ENCODE data around the gene AUTS2. TPM values are rescaled to one million over a fixed set of nuclear protein-coding genes. Genes with fewer than 3 reads are reported as not detected.

The AUTS2 gene
- total RNA-seq, 2 experiments from 2014 or later = 15.2 to 16.3 TPM

- ATAC-seq (no peak), DNase-seq (no peak)
- ChIA-PET POLR2A (no interaction called here), CTCF (no interaction called here)
- Mint-ChIP-seq H3K4me3 (no peak overlapping the region), H3K4me1 (ENCODE audit: low read depth) (no peaks in the 10 kb centered on the region), H3K36me3 (ENCODE audit: low read depth) (no peaks in the 10 kb centered on the region), H3K27me3 (ENCODE audit: low read depth) (no peaks in the 10 kb centered on the region), H3K27ac (no peak overlapping the region), H3K9me3 (ENCODE audit: insufficient read depth) (no peaks in the 10 kb centered on the region)
Measured at GRCh38 chr7:70758646-70759045, 1160.4 kb downstream of the AUTS2 start.

GRCh38 chr7:70759674-70760073, 1161.4 kb downstream of the AUTS2 start:
- H3K27ac Mint-ChIP-seq = no peak overlapping the region
- CTCF ChIA-PET = no interaction called here

DNA sequence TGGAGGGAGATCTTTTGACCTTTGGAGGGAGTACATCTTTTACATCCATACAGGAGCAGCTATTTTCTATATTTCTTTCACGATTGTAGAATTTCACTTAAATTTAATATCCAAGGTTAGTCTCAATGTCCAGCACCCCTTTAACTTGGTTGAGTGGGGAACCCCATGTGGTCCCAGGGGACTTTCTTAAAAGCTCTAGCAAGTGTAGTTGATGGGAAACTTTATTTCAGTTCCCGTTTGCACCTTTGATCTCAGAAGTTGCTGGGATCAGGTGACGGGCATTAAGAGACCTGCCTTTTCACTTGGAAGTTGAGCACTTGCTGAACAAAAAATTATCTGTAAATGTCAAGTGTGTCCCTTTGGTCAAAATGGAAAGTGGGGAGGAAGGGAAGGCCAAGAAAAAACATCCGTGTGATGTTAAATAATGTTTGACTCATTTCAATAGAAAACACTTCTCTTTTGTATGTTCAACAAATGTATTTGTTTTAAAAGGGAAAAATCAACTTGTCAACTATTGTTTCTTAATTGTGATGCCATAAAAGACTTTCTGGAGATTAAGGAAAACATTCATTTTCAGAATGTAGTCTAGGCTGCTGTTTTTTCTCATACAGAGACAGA, 1163.5 kb downstream of the AUTS2 start:
- ChIA-PET POLR2A (interaction anchor here (0.7 kb wide), 1 partner anchor 224 kb away, joined by 3 read pairs; no protein-coding TSS in a partner anchor), CTCF (no interaction called here)
- DNase-seq = no peak
- Mint-ChIP-seq H3K9me3 (ENCODE audit: insufficient read depth) (no peaks in the 10 kb centered on the region), H3K27me3 (ENCODE audit: low read depth) (no peaks in the 10 kb centered on the region), H3K36me3 (ENCODE audit: low read depth) (no peaks in the 10 kb centered on the region), H3K4me1 (ENCODE audit: low read depth) (peaks cover 4% of the 10 kb centered on the region), H3K27ac (no peak overlapping the region), H3K4me3 (no peak overlapping the region)
- ATAC-seq = no peak

More at GRCh38 chr7:70759674-70760073, 1161.4 kb downstream of the AUTS2 start:
- POLR2A ChIA-PET = no interaction called here
- Mint-ChIP-seq H3K4me1 (ENCODE audit: low read depth) (peaks cover 4% of the 10 kb centered on the region), H3K27me3 (ENCODE audit: low read depth) (no peaks in the 10 kb centered on the region), H3K9me3 (ENCODE audit: insufficient read depth) (no peaks in the 10 kb centered on the region), H3K4me3 (no peak overlapping the region), H3K36me3 (ENCODE audit: low read depth) (no peaks in the 10 kb centered on the region)
- DNase-seq (no peak), ATAC-seq (no peak)

DNA sequence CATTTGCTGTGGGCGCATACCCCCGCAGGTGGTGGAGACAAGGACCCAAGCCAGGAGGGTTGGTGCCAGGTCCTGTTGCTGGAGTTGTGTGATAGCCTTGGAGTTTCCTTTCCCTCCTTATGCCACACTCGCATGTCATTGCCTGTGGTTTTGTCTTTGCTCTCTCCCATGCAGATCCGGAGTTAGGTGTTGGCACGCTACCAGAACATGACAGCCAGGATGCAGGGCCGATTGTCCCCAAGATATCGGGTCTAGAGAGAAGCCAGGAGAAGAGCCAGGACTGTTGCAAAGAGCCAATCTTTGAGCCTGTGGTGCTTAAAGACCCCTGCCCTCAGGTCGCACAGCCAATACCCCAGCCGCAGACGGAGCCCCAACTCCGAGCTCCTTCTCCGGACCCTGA, 1164.4 kb downstream of the AUTS2 start:
- H3K27ac Mint-ChIP-seq = no peak overlapping the region
- ChIA-PET POLR2A (no interaction called here), CTCF (no interaction called here)
- H3K9me3 Mint-ChIP-seq (ENCODE audit: insufficient read depth) = no peaks in the 10 kb centered on the region
- DNase-seq (no peak), ATAC-seq (no peak)
- H3K36me3 Mint-ChIP-seq (ENCODE audit: low read depth) = peaks cover 2% of the 10 kb centered on the region
- no peak overlapping the region for H3K4me3 Mint-ChIP-seq
- no peaks in the 10 kb centered on the region for H3K27me3 Mint-ChIP-seq (ENCODE audit: low read depth)
- peaks cover 4% of the 10 kb centered on the region for H3K4me1 Mint-ChIP-seq (ENCODE audit: low read depth)

DNA sequence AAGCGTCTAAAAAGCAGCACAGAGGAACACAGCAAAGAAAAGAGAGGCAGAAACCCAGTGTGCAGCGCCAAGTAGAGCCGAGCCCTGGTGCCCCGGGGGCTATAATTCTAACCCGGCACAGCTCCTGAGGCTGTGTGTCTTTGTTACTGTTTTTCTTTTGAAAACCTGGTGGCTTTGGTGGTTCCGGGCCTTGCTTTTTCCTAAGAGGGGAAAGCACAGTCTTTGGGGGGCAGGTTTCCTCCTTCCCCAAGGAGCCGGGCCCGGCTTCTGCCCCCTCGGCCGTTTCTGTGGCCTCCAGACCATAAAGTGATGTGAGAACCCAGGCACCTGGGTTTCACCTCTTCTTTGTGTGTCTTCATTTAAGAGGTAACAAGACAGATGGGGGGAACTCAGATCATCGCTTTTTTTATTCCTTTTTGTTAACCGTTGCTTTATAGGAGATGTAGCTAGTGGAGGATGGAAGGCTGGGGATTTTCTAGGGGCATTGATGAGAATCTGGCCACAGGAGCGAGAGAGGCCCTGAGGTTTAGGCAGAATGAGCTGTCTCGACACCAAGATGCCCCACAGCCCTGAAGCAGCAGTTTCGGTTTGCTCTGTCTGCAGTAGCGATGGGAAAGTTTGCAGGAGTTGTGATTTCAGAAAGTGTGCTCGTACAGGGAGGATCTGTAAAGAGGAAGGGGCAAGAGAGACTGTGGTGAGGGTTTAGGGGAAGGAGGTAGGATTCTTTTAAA, 1165.9 kb downstream of the AUTS2 start:
- no peaks in the 10 kb centered on the region for H3K9me3 Mint-ChIP-seq (ENCODE audit: insufficient read depth)
- H3K4me3 Mint-ChIP-seq = no peak overlapping the region
- no peak for DNase-seq
- peaks cover 4% of the 10 kb centered on the region for H3K4me1 Mint-ChIP-seq (ENCODE audit: low read depth)
- peaks cover 5% of the 10 kb centered on the region for H3K36me3 Mint-ChIP-seq (ENCODE audit: low read depth)
- CTCF ChIA-PET = interaction anchor here (0.7 kb wide), 1 partner anchor 11 kb away, joined by 3 read pairs; no protein-coding TSS in a partner anchor
- no peak for ATAC-seq
- no peak overlapping the region for H3K27ac Mint-ChIP-seq
- H3K27me3 Mint-ChIP-seq (ENCODE audit: low read depth) = no peaks in the 10 kb centered on the region
- POLR2A ChIA-PET = interaction anchor here (0.7 kb wide), 1 partner anchor 308 kb away, joined by 4 read pairs; no protein-coding TSS in a partner anchor

- Mint-ChIP-seq H3K27me3 (ENCODE audit: low read depth) (no peaks in the 10 kb centered on the region), H3K4me3 (no peak overlapping the region), H3K9me3 (ENCODE audit: insufficient read depth) (no peaks in the 10 kb centered on the region), H3K27ac (no peak overlapping the region), H3K4me1 (ENCODE audit: low read depth) (peaks cover 4% of the 10 kb centered on the region), H3K36me3 (ENCODE audit: low read depth) (peaks cover 5% of the 10 kb centered on the region)
- ATAC-seq = no peak
- ChIA-PET POLR2A (interaction anchor here (0.7 kb wide), 1 partner anchor 308 kb away, joined by 4 read pairs; no protein-coding TSS in a partner anchor), CTCF (no interaction called here)
- no peak for DNase-seq
Measured at GRCh38 chr7:70764701-70765208, 1166.5 kb downstream of the AUTS2 start.

DNA sequence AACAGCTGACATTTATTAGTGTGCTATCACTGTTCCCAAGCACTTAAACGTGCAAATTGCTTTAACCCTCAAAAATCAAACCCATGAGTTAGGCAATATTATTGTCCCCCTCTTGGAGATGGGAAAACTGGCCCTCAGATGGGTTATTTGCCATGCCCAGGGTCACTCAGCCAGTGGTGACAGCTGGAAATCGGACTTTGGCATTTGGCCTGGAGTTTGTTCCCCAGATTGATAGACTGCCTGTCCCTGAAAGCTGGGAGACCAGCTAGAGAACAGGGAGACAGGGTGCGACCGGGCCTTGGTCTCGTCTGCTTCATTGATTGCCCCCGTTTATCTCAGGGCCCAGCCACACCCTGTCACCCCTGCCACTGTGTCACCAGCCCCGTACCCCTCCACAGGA, 1167.4 kb downstream of the AUTS2 start:
- no peak for ATAC-seq
- CTCF ChIA-PET = no interaction called here
- Mint-ChIP-seq H3K36me3 (ENCODE audit: low read depth) (peaks cover 5% of the 10 kb centered on the region), H3K4me1 (ENCODE audit: low read depth) (peaks cover 4% of the 10 kb centered on the region), H3K27me3 (ENCODE audit: low read depth) (no peaks in the 10 kb centered on the region), H3K4me3 (no peak overlapping the region), H3K27ac (no peak overlapping the region), H3K9me3 (ENCODE audit: insufficient read depth) (no peaks in the 10 kb centered on the region)
- no peak for DNase-seq
- POLR2A ChIA-PET = no interaction called here

DNA sequence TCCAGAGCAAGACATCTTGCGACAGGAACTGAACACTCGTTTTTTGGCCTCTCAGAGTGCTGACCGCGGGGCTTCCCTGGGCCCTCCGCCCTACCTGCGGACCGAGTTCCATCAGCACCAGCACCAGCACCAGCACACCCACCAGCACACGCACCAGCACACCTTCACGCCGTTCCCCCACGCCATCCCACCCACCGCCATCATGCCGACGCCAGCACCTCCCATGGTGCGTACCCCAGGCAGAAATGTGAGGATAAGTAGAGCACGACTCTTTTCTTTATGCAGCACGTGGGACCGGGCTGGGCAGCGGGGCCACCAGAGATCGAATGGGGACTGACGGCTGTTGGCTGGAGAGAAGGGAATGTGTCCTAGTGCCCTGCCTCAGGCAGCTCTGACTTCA, 1167.8 kb downstream of the AUTS2 start:
- Mint-ChIP-seq H3K9me3 (ENCODE audit: insufficient read depth) (no peaks in the 10 kb centered on the region), H3K4me1 (ENCODE audit: low read depth) (peaks cover 4% of the 10 kb centered on the region), H3K27ac (no peak overlapping the region), H3K36me3 (ENCODE audit: low read depth) (peaks cover 5% of the 10 kb centered on the region), H3K4me3 (no peak overlapping the region), H3K27me3 (ENCODE audit: low read depth) (no peaks in the 10 kb centered on the region)
- no peak for DNase-seq
- CTCF ChIA-PET = no interaction called here
- no peak for ATAC-seq
- POLR2A ChIA-PET = no interaction called here

DNA sequence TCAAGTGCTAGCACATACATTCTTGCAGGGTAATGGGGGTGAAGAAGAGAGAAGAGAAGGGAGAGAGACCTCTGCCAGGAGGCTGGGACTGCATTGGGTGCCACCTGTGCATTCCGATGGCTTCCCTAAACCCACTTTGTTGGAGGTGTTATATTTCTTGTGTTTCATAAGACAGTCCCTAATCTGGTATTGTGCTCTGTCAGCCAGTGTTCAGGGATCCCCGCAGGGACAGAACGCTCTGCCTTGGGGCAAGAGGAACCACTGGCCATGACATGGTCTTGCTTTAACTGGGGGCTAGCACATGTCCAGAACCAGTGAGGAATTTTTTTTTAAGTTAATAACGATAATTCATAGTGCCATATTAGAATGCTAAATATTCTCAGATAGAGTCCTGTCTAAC, 1168.4 kb downstream of the AUTS2 start:
- Mint-ChIP-seq H3K27me3 (ENCODE audit: low read depth) (no peaks in the 10 kb centered on the region), H3K4me1 (ENCODE audit: low read depth) (peaks cover 4% of the 10 kb centered on the region), H3K36me3 (ENCODE audit: low read depth) (peaks cover 5% of the 10 kb centered on the region), H3K4me3 (no peak overlapping the region), H3K9me3 (ENCODE audit: insufficient read depth) (no peaks in the 10 kb centered on the region), H3K27ac (no peak overlapping the region)
- no peak for DNase-seq
- POLR2A ChIA-PET = no interaction called here
- CTCF ChIA-PET = no interaction called here
- no peak for ATAC-seq

- DNase-seq (no peak), ATAC-seq (no peak)
- no peaks in the 10 kb centered on the region for H3K9me3 Mint-ChIP-seq (ENCODE audit: insufficient read depth)
- no peak overlapping the region for H3K27ac Mint-ChIP-seq
- H3K36me3 Mint-ChIP-seq (ENCODE audit: low read depth) = peaks cover 5% of the 10 kb centered on the region
- POLR2A ChIA-PET = no interaction called here
- H3K4me1 Mint-ChIP-seq (ENCODE audit: low read depth) = no peaks in the 10 kb centered on the region
- H3K27me3 Mint-ChIP-seq (ENCODE audit: low read depth) = no peaks in the 10 kb centered on the region
- no peak overlapping the region for H3K4me3 Mint-ChIP-seq
- CTCF ChIA-PET = no interaction called here
Measured at GRCh38 chr7:70770154-70770553, 1171.9 kb downstream of the AUTS2 start.

GRCh38 chr7:70771451-70771850, 1173.2 kb downstream of the AUTS2 start:
- Mint-ChIP-seq H3K4me3 (no peak overlapping the region), H3K9me3 (ENCODE audit: insufficient read depth) (no peaks in the 10 kb centered on the region), H3K4me1 (ENCODE audit: low read depth) (peaks cover 10% of the 10 kb centered on the region), H3K27ac (no peak overlapping the region), H3K27me3 (ENCODE audit: low read depth) (no peaks in the 10 kb centered on the region), H3K36me3 (ENCODE audit: low read depth) (peaks cover 5% of the 10 kb centered on the region)
- DNase-seq (no peak), ATAC-seq (no peak)
- POLR2A ChIA-PET = no interaction called here
- CTCF ChIA-PET = no interaction called here

DNA sequence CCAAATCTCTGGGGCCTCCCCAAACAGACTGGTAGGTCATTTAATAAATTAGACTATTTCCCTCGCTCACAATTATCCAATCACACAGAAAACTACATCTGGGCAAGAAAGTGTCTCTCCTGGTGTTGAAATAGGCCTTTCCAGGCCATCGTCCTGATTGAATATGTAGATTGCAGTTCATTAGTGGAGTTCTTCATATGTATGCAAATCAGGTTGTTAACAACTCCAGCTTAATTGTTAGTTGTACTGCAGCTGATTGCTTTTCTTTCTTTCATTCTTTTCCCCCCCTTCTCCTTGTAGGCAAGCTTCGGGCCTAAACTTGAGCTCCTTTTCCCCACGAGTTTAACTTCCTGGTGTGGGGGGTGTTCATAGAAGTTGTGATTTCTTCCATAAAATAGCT, 1174.6 kb downstream of the AUTS2 start:
- ChIA-PET CTCF (no interaction called here), POLR2A (no interaction called here)
- DNase-seq (no peak), ATAC-seq (no peak)
- Mint-ChIP-seq H3K27me3 (ENCODE audit: low read depth) (no peaks in the 10 kb centered on the region), H3K27ac (no peak overlapping the region), H3K9me3 (ENCODE audit: insufficient read depth) (no peaks in the 10 kb centered on the region), H3K4me3 (no peak overlapping the region), H3K4me1 (ENCODE audit: low read depth) (peaks cover 23% of the 10 kb centered on the region), H3K36me3 (ENCODE audit: low read depth) (peaks cover 6% of the 10 kb centered on the region)

Data from activated CD8-positive, alpha-beta T cell treated with anti-CD3 and anti-CD28 coated beads, Interleukin-2, amount 10 ng/mL, durations not matched to agents 7 days and 5 days (primary cell).